ENCODE results near the gene BRSK1. TPM values are rescaled to one million over a fixed set of nuclear protein-coding genes. Genes with fewer than 3 reads are reported as not detected.

Gene BRSK1
- polyA plus RNA-seq, 3 donors, result not detected

DNA sequence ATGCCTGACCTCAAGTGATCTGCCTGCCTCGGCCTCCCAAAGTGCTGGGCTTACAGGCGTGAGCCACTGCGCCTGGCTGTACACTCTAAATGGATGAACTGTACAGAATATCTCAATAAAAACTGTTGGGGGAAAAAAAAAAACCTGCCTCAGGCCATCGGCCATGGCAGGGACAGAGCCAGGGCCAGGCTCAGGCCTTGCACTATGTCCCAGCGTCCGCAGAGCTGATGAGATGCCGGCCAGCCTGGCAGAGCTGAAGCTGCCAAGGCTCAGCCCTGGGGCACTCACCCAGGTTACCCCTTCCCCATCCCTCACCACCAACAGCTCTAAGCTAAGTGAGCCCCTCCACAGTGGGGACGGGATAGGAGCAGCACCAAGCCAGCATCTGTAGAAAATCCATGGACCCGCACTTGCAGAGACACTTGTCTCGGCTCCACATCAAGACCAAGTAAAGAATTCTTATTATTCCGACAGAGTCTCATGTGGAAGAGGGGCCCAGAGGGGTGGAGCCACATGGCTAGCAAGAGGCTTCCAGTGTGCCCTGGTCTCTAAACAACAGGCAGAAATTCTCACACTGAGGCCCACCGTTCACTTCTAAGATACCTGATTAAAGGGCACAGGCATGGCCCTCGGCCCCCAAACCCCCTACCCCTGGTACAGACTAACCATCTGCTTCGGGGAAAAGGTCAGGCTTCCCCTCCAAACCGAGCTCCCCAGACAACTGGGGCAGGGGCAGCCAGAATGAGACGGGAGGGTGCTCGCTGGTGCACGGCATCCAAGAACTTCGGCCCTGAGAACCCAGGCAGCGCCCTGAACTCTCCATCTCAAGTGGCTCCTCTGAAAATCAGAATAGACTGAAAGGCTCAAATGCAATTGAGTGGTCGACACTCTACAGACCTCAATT lies 30.8 kb upstream of the BRSK1 start:
- 58% methylated on average over 16 of the region's 21 CpGs for WGBS (ENCODE audit: insufficient coverage)
- TF ChIP-seq, protein P1, sequence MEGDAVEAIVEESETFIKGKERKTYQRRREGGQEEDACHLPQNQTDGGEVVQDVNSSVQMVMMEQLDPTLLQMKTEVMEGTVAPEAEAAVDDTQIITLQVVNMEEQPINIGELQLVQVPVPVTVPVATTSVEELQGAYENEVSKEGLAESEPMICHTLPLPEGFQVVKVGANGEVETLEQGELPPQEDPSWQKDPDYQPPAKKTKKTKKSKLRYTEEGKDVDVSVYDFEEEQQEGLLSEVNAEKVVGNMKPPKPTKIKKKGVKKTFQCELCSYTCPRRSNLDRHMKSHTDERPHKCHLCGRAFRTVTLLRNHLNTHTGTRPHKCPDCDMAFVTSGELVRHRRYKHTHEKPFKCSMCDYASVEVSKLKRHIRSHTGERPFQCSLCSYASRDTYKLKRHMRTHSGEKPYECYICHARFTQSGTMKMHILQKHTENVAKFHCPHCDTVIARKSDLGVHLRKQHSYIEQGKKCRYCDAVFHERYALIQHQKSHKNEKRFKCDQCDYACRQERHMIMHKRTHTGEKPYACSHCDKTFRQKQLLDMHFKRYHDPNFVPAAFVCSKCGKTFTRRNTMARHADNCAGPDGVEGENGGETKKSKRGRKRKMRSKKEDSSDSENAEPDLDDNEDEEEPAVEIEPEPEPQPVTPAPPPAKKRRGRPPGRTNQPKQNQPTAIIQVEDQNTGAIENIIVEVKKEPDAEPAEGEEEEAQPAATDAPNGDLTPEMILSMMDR (IDR thresholded peaks at IDR 0.05), result no peak
- H3K9me3 Mint-ChIP-seq, result peaks cover 0 to 2% (median 0%) of the 10 kb centered on the region in 7 donors
- peaks cover 8 to 25% of the 10 kb centered on the region in 2 donors for H3K36me3 ChIP-seq (replicated peaks in 1 of 2; ENCODE audit: control insufficient read depth in 1 of 2, insufficient read depth in 2 of 2, low read length in 2 of 2)
- H3K27me3 ChIP-seq (ENCODE audit: control insufficient read depth in 2 of 2, insufficient read depth in 2 of 2, low read length in 2 of 2), result no peaks in the 10 kb centered on the region
- peaks cover 100% of the 10 kb centered on the region for H3K79me2 ChIP-seq (ENCODE audit: insufficient read depth, low read length)
- H3K9me3 ChIP-seq (replicated peaks in 1 of 2; ENCODE audit: control insufficient read depth in 1 of 2, insufficient read depth in 1 of 2, low read length in 2 of 2), result no peaks in the 10 kb centered on the region
- H3K27ac Mint-ChIP-seq, result peak overlapping the region; percentile 94 to 99 (median 98)
- DNase-seq, result no peak
- peak overlapping the region; percentile 92 for H3K27ac ChIP-seq (ENCODE audit: low read depth in 1 of 2, low read length in 2 of 2)
- no peaks in the 10 kb centered on the region for H3K27me3 Mint-ChIP-seq (ENCODE audit: low read depth in 3 of 3)
- H3K9ac ChIP-seq (ENCODE audit: insufficient read depth, low read length, poor library complexity, severe bottlenecking), result peak overlapping the region; percentile 78
- peaks cover 66 to 87% of the 10 kb centered on the region in 2 donors for H3K4me1 ChIP-seq (ENCODE audit: control insufficient read depth in 1 of 2, insufficient read depth in 2 of 2, low read length in 2 of 2)
- intact Hi-C loops (cut with micrococcal nuclease), result loop anchor here in 1 of 2 donors (5.0 to 10.0 kb wide), 2 partner anchors 34 to 138 kb away; partner anchors contain the start of gene PPP1R12C
- peaks cover 99% of the 10 kb centered on the region for H4K20me1 ChIP-seq (ENCODE audit: insufficient read depth, low read length)
- H2AFZ ChIP-seq (ENCODE audit: insufficient read depth, low read depth, low read length, poor library complexity, severe bottlenecking), result no peak overlapping the region
- H3K4me3 ChIP-seq (replicated peaks in 1 of 3; ENCODE audit: low read depth in 2 of 3, low read length in 3 of 3), result peak overlapping the region in 1 of 3 experiments; percentile 94
- peaks cover 15 to 38% of the 10 kb centered on the region in 2 donors for H3K36me3 Mint-ChIP-seq
- peak overlapping the region; percentile 89 for H3K4me2 ChIP-seq (replicated peaks; ENCODE audit: extremely low read depth, low read length, poor library complexity, severe bottlenecking)
- peak overlapping the region; percentile 98 to 100 for H3K4me3 Mint-ChIP-seq
- peaks cover 87% of the 10 kb centered on the region for H3K4me1 Mint-ChIP-seq

DNA sequence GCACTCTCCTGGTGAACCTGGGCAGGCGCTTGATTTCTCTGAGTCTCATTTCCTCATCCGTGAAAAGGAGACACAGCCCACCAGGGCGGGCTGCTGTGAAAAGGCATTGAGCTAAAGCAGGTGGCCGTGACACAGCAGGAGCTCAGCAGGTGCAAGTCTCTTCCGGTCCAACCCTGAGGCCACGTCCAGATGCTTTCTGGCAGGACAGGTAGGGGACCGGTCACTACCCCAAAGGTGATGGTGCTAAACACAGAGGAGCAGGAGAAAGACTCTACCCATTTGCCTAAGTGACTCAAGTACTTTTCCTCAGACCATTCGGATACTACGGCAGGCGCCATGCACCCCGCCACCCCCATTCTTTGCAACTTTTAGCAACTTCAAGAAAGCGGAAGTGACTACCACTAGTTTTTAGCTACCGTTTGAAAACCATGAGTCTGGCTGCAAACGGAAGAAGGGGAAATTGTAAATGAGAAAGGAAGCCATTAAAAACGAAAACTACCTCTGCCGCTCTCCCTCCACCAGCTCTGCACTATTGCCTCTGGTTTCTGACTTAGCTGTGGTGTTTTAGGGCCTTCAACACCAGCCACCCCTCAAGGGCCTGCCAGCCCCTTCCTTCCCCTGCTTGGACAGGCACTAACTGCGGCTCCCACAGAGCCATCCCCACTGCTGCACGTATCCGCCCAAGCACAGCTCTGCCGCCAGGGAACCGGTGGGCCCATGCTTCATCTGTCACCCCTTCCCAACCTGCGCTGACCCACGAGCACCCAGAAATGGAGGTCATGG lies 29.8 kb upstream of the BRSK1 start:
- peak overlapping the region; percentile 92 for H3K27ac ChIP-seq (ENCODE audit: low read depth in 1 of 2, low read length in 2 of 2)
- H4K20me1 ChIP-seq (ENCODE audit: insufficient read depth, low read length), result peaks cover 91% of the 10 kb centered on the region
- TF ChIP-seq, protein P1 (IDR thresholded peaks at IDR 0.05), result no peak
- Mint-ChIP-seq H3K9me3 (peaks cover 0 to 2% (median 0%) of the 10 kb centered on the region in 7 donors), H3K36me3 (peaks cover 15 to 27% of the 10 kb centered on the region in 2 donors), H3K4me3 (peak overlapping the region; percentile 98 to 100), H3K4me1 (peaks cover 78% of the 10 kb centered on the region), H3K27me3 (ENCODE audit: low read depth in 3 of 3) (no peaks in the 10 kb centered on the region), H3K27ac (peak overlapping the region; percentile 94 to 99 (median 98))
- intact Hi-C loops (cut with micrococcal nuclease), result loop anchor here in 1 of 2 donors (5.0 to 10.0 kb wide), 2 partner anchors 33 to 139 kb away; partner anchors contain the start of gene PPP1R12C
- H3K4me1 ChIP-seq (ENCODE audit: control insufficient read depth in 1 of 2, insufficient read depth in 2 of 2, low read length in 2 of 2), result peaks cover 66 to 81% of the 10 kb centered on the region in 2 donors
- peaks cover 99% of the 10 kb centered on the region for H3K79me2 ChIP-seq (ENCODE audit: insufficient read depth, low read length)
- peak overlapping the region; percentile 67 to 94 (median 70) for H3K4me3 ChIP-seq (replicated peaks in 1 of 3; ENCODE audit: low read depth in 2 of 3, low read length in 3 of 3)
- no peaks in the 10 kb centered on the region for H3K9me3 ChIP-seq (replicated peaks in 1 of 2; ENCODE audit: control insufficient read depth in 1 of 2, insufficient read depth in 1 of 2, low read length in 2 of 2)
- H2AFZ ChIP-seq (ENCODE audit: insufficient read depth, low read depth, low read length, poor library complexity, severe bottlenecking), result peak overlapping the region; percentile 65
- H3K27me3 ChIP-seq (ENCODE audit: control insufficient read depth in 2 of 2, insufficient read depth in 2 of 2, low read length in 2 of 2), result no peaks in the 10 kb centered on the region
- WGBS (ENCODE audit: insufficient coverage), result under 1% methylated on average over 16 of the region's 23 CpGs
- peaks cover 6 to 15% of the 10 kb centered on the region in 2 donors for H3K36me3 ChIP-seq (replicated peaks in 1 of 2; ENCODE audit: control insufficient read depth in 1 of 2, insufficient read depth in 2 of 2, low read length in 2 of 2)
- H3K4me2 ChIP-seq (replicated peaks; ENCODE audit: extremely low read depth, low read length, poor library complexity, severe bottlenecking), result peak overlapping the region; percentile 89
- DNase-seq, result peak; percentile 74 to 86 (median 84)
- peak overlapping the region; percentile 78 for H3K9ac ChIP-seq (ENCODE audit: insufficient read depth, low read length, poor library complexity, severe bottlenecking)
